Activated naive CD8-positive, alpha-beta T cell (primary cell): ENCODE measurements around the gene SNX15.
"Not testable (repeated sequence)": the region's sequence is repeated elsewhere in the genome, so short reads cannot be mapped to it uniquely, and the experiment has no call there.

Source experiments
- H3K27ac Mint-ChIP-seq: one replicate; pipeline ENCODE4 v1.8.0; 2021; ENCODE audit warnings: mixed read lengths
- H3K27me3 Mint-ChIP-seq: one replicate; pipeline ENCODE4 v1.8.0; 2021; ENCODE audit warnings: mixed read lengths
- H3K36me3 Mint-ChIP-seq: one replicate; pipeline ENCODE4 v1.8.0; 2021; ENCODE audit warnings: mixed read lengths
- H3K4me1 Mint-ChIP-seq: one replicate; pipeline ENCODE4 v1.8.0; 2021; ENCODE audit warnings: low read depth, mixed read lengths
- H3K4me3 Mint-ChIP-seq: one replicate; pipeline ENCODE4 v1.8.0; 2021; ENCODE audit warnings: mild to moderate bottlenecking, mixed read lengths
- H3K9me3 Mint-ChIP-seq: one replicate; pipeline ENCODE4 v1.8.0; 2021; ENCODE audit warnings: low read depth, mixed read lengths

The SNX15 gene

DNA sequence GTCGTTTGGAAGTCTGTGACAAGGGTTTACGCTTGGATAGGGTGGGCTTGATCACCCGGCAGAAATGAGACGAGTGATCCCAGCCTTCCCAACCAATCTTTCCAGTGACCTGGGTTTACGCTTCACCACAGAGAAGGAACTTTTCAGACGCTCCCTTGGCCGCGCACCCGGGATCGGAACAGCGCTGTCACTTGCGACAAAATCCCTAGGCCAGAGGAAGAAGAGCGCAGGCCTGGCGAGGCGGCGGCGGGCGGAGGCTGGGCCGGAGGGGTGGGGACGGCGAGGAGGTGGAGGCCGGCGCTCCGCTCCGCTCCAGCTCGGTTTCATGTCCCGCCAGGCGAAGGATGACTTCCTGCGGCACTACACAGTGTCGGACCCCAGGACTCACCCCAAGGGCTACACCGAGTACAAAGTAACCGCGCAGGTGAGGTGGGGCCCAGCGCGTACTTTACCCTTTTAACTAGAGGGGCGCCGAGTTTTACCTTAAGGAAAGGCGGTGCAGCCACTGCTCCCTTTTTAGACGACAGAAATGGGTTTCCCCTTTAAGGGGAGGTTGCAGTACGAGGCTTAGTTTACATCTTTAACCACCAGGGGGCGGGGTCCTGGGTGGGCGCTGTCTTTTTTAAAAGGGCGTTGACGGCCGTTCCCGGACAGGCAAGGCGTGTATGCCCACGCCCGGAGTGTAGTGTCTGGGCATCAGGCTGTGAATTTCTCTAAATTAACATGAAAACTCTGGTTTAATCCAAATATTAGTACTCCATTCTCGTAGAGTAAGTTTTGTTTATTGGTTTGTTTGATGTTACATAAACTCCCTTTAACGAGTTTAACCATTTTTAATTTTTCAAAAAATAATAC lies at the start of gene SNX15:
TSS of gene SNX15 (plus strand) at position 227 of the 855 bp plus-strand sequence. CDS start at position 326, 99 bp downstream.
- Mint-ChIP-seq H3K27me3 (no peaks in the 10 kb centered on the region), H3K27ac (peak within 1 kb of the TSS; percentile 72), H3K9me3 (no peaks in the 10 kb centered on the region), H3K36me3 (no peaks in the 10 kb centered on the region), H3K4me1 (peaks cover 17% of the 10 kb centered on the region), H3K4me3 (peak within 1 kb of the TSS; percentile 84)

DNA sequence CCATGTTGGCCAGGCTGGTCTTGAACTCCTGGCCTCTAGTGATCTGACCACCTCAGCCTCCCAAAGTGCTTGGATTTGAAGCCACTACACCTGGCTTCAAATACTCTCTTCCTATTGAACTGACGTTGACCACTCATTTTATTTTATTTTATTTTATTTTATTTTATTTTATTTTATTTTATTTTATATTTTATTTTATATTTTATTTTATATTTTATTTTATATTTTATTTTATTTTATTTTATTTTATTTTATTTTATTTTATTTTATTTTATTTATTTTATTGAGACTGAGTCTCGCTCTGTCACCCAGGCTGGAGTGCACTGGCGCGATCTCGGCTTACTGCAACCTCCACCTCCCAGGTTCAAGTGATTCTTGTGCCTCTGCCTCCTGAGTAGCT lies 43.9 kb upstream of the SNX15 start:
- H3K27ac Mint-ChIP-seq, H3K36me3 Mint-ChIP-seq, H3K4me3 Mint-ChIP-seq, H3K4me1 Mint-ChIP-seq, H3K9me3 Mint-ChIP-seq: not testable (repeated sequence)
- peaks cover 12% of the 10 kb centered on the region for H3K27me3 Mint-ChIP-seq

GRCh38 chr11:64987998-64988854 lies 39.0 kb upstream of the SNX15 start:
- Mint-ChIP-seq H3K9me3 (no peaks in the 10 kb centered on the region), H3K36me3 (no peaks in the 10 kb centered on the region), H3K4me1 (peaks cover 6% of the 10 kb centered on the region), H3K4me3 (no peak overlapping the region), H3K27ac (no peak overlapping the region), H3K27me3 (peaks cover 5% of the 10 kb centered on the region)

DNA sequence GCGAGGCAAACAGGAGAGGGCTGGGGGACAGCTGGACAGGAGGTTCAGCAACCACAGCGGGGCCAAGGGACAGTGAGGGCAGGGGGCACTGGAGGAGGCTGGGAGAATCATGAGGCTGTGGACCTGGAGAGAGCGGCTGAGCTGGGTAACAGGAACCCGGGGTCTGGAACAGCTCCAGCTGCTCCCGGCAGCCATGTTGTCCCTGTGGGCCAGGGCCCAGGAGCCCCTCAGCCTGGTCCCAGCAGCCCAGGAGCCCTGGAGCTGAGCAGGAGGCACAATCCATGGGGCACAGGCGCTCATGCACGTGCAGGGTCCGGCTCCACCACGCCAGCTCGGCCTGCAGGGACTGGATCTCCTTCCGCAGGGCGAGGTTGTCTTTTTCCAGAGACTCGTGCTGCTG lies 37.8 kb upstream of the SNX15 start:
- H3K27me3 Mint-ChIP-seq = peaks cover 5% of the 10 kb centered on the region
- no peak overlapping the region for H3K4me3 Mint-ChIP-seq
- H3K4me1 Mint-ChIP-seq = peaks cover 6% of the 10 kb centered on the region
- H3K27ac Mint-ChIP-seq = no peak overlapping the region
- no peaks in the 10 kb centered on the region for H3K9me3 Mint-ChIP-seq
- H3K36me3 Mint-ChIP-seq = no peaks in the 10 kb centered on the region

- H3K36me3 Mint-ChIP-seq = no peaks in the 10 kb centered on the region
- peak overlapping the region; percentile 53 for H3K4me3 Mint-ChIP-seq
- H3K4me1 Mint-ChIP-seq = peaks cover 6% of the 10 kb centered on the region
- H3K9me3 Mint-ChIP-seq = no peaks in the 10 kb centered on the region
- peaks cover 7% of the 10 kb centered on the region for H3K27me3 Mint-ChIP-seq
- H3K27ac Mint-ChIP-seq = no peak overlapping the region
Measured at GRCh38 chr11:64990222-64990923, 36.9 kb upstream of the SNX15 start.

DNA sequence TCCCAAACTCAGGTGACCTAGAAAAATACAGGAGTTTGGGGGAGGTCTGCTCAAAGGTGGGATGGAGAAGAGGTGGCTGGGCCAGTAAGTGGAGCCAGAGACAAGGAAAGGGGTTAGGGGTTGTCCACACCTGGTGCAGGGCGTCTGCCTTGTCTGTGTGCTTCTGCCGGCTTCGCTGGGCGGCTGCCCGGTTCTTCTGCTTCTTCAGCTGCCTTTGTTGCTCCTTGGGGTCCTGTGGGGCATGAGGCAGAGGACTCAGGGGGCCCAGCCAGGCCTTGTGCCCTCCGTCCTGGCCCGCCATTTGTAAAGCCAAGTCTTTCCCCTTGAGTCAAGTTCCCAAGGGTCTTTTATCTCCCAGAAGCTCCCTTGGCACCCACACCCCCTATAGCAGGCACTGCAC lies 32.9 kb upstream of the SNX15 start:
- H3K9me3 Mint-ChIP-seq = no peaks in the 10 kb centered on the region
- H3K36me3 Mint-ChIP-seq = no peaks in the 10 kb centered on the region
- peaks cover 3% of the 10 kb centered on the region for H3K27me3 Mint-ChIP-seq
- H3K27ac Mint-ChIP-seq = no peak overlapping the region
- peaks cover 15% of the 10 kb centered on the region for H3K4me1 Mint-ChIP-seq
- no peak overlapping the region for H3K4me3 Mint-ChIP-seq

- no peak overlapping the region for H3K4me3 Mint-ChIP-seq
- H3K27ac Mint-ChIP-seq = no peak overlapping the region
- peaks cover 9% of the 10 kb centered on the region for H3K4me1 Mint-ChIP-seq
- H3K27me3 Mint-ChIP-seq = peaks cover 3% of the 10 kb centered on the region
- no peaks in the 10 kb centered on the region for H3K36me3 Mint-ChIP-seq
- no peaks in the 10 kb centered on the region for H3K9me3 Mint-ChIP-seq
Measured at GRCh38 chr11:64996327-64996709, 30.9 kb upstream of the SNX15 start.

DNA sequence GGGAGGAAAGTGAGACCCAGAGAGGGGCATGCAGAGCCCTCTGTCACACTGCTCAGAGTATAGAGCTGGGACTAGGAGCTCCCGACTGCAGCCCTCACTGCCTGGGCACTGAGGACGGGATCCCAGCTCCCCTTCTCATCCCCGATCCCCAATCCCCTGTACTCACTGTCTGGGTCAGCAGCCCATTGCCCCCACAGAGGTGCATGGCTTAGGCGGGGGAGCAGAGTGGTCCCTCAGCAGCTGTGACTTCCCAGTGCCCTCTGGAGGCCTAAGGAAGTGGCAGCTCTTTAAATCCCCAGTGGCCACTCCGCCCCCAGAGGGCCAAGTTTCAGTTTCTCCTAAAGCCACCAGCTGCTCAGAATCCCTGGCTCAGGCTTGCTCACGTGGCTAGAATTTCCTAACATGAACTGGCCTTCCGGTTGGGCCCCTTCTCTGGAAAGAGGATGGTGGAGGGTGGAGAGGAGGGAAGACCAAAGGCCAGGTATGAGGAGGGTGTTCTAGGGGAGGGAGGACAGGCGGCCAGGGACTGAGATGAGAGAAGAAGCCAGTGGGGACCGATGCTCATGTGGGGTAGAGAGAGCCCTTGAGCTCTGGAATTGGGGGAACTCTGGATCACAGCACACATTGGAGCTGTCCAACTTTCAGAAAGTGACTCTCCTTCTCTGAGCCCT lies 30.4 kb upstream of the SNX15 start, which contains the start of gene BATF2:
TSS of gene BATF2 (minus strand) at position 262 of the 671 bp plus-strand sequence. CDS start at position 205, 57 bp downstream.
- no peak within 1 kb of the TSS for H3K4me3 Mint-ChIP-seq
- H3K9me3 Mint-ChIP-seq = no peaks in the 10 kb centered on the region
- peaks cover 9% of the 10 kb centered on the region for H3K4me1 Mint-ChIP-seq
- peaks cover 3% of the 10 kb centered on the region for H3K27me3 Mint-ChIP-seq
- no peak within 1 kb of the TSS for H3K27ac Mint-ChIP-seq
- H3K36me3 Mint-ChIP-seq = no peaks in the 10 kb centered on the region

- Mint-ChIP-seq H3K9me3 (no peaks in the 10 kb centered on the region), H3K4me3 (no peak overlapping the region), H3K27me3 (peaks cover 3% of the 10 kb centered on the region), H3K36me3 (no peaks in the 10 kb centered on the region), H3K4me1 (peaks cover 9% of the 10 kb centered on the region), H3K27ac (no peak overlapping the region)
Measured at GRCh38 chr11:64998141-64998540, 29.1 kb upstream of the SNX15 start.

DNA sequence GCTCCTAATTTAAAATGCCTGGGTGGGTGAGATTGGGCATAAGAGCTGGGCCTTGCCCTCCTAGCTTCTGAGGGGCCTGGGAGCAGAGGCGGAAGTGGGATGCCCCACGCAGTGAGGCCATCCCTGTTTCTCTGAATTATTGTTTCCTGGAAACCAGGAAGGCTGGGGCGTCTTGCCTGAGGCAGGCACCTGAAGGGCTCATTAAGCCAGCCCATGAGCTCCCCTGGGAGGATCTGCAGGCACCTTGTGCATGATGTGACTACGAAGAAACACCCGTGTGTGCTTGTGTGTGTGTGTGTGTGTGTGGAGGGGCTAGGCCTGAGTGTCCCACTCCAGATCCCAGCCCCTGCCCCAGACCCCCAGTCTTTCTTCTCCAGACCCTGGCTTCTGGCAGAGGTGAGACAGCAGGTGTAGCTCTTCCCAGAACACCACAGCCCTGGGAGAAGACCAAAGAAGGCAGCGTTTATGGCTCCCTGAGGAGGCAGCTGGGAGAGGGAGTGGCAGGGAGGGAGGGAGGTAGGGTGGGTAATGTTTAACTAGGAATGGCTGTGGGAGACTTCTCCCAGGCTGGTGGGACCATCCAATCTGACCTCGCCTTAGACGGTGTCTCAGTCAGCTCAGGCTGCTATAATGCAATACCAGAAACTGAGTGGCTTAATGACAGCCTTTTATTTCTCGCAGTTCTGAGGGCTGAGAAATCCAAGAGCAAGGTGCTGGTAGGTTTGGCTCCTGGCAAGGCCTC lies 28.4 kb upstream of the SNX15 start:
- no peaks in the 10 kb centered on the region for H3K9me3 Mint-ChIP-seq
- no peaks in the 10 kb centered on the region for H3K36me3 Mint-ChIP-seq
- no peak overlapping the region for H3K27ac Mint-ChIP-seq
- H3K27me3 Mint-ChIP-seq = peaks cover 3% of the 10 kb centered on the region
- peaks cover 9% of the 10 kb centered on the region for H3K4me1 Mint-ChIP-seq
- no peak overlapping the region for H3K4me3 Mint-ChIP-seq

DNA sequence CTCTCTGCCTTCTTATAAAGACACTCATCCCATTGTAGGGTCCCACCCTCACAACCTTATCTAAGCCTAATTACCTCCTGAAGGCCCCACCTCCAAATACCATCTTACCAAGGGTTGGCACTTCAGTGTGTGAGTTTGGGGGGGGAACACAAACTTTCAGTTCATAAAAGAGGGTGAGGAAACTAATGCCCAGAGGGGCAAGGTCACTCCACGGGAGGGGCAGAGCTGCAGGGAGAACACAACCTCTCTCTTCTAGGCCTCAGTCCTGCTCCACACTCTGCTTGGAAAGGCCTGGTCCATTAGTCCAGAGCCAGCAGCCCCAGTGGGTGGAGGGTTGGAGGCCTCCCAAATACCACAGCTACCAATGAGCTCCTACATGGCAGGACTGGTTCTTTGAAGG lies 27.8 kb upstream of the SNX15 start:
- H3K27me3 Mint-ChIP-seq = peaks cover 3% of the 10 kb centered on the region
- H3K4me1 Mint-ChIP-seq = peaks cover 9% of the 10 kb centered on the region
- H3K36me3 Mint-ChIP-seq = no peaks in the 10 kb centered on the region
- H3K9me3 Mint-ChIP-seq = no peaks in the 10 kb centered on the region
- no peak overlapping the region for H3K27ac Mint-ChIP-seq
- no peak overlapping the region for H3K4me3 Mint-ChIP-seq

GRCh38 chr11:65002706-65003105 lies 24.5 kb upstream of the SNX15 start:
- peaks cover 7% of the 10 kb centered on the region for H3K4me1 Mint-ChIP-seq
- no peaks in the 10 kb centered on the region for H3K36me3 Mint-ChIP-seq
- no peak overlapping the region for H3K4me3 Mint-ChIP-seq
- no peak overlapping the region for H3K27ac Mint-ChIP-seq
- H3K27me3 Mint-ChIP-seq = no peaks in the 10 kb centered on the region
- no peaks in the 10 kb centered on the region for H3K9me3 Mint-ChIP-seq

- H3K4me3 Mint-ChIP-seq = no peak overlapping the region
- H3K36me3 Mint-ChIP-seq = no peaks in the 10 kb centered on the region
- H3K9me3 Mint-ChIP-seq = no peaks in the 10 kb centered on the region
- H3K27ac Mint-ChIP-seq = no peak overlapping the region
- peaks cover 5% of the 10 kb centered on the region for H3K4me1 Mint-ChIP-seq
- H3K27me3 Mint-ChIP-seq = no peaks in the 10 kb centered on the region
Measured at GRCh38 chr11:65003282-65003681, 24.0 kb upstream of the SNX15 start.

DNA sequence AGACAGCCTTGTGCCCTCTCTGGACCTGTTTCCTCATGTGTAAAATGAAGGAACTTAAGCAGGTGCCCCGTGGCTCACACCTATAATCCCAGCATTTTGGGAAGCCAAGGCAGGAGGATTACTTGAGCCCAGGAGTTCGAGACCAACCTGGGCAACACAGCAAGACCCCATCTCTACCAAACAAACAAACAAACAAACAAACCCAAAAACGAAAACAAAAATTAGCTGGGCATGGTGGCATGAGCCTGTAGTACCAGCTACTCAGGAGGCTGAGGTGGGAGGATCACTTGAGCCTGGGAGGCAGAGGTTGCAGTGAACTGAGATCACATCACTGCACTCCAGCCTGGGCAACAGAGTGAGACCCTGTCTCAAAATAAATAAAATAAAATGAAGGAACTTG lies 23.3 kb upstream of the SNX15 start:
- H3K27ac Mint-ChIP-seq, H3K36me3 Mint-ChIP-seq, H3K9me3 Mint-ChIP-seq, H3K27me3 Mint-ChIP-seq, H3K4me3 Mint-ChIP-seq, H3K4me1 Mint-ChIP-seq: not testable (repeated sequence)
